ENCODE data around the gene KDM5C. TPM values are rescaled to one million over a fixed set of nuclear protein-coding genes. Genes with fewer than 3 reads are reported as not detected.

The KDM5C gene
- total RNA-seq, 2 donors from 2014 or later, result 95.9 to 101 TPM

GRCh38 chrX:53155512-53156206 lies 69.3 kb downstream of the KDM5C start:
- no peak for DNase-seq
- Histone ChIP-seq H3K36me3 (ENCODE audit: control insufficient read depth, insufficient read depth, low read length) (no peaks in the 10 kb centered on the region), H3K4me1 (ENCODE audit: control insufficient read depth, insufficient read depth, low read length) (no peaks in the 10 kb centered on the region), H3K27ac (ENCODE audit: low read depth, low read length) (no peak overlapping the region), H3K4me3 (ENCODE audit: low read length) (no peak overlapping the region), H3K9ac (ENCODE audit: extremely low read depth, low read length, poor library complexity, severe bottlenecking) (no peak overlapping the region), H3K27me3 (ENCODE audit: control insufficient read depth, insufficient read depth, low read length, poor library complexity, severe bottlenecking) (no peaks in the 10 kb centered on the region), H3K9me3 (ENCODE audit: control insufficient read depth, low read length) (peaks cover 24% of the 10 kb centered on the region)
- no peak for TF ChIP-seq CTCF (conservative IDR thresholded peaks at IDR 0.05)
- Mint-ChIP-seq H3K27me3 (ENCODE audit: insufficient read depth) (peaks cover 2% of the 10 kb centered on the region), H3K9me3 (peaks cover 74% of the 10 kb centered on the region), H3K36me3 (ENCODE audit: low read depth) (peaks cover 36% of the 10 kb centered on the region), H3K27ac (no peak overlapping the region), H3K4me3 (no peak overlapping the region), H3K4me1 (peaks cover 19% of the 10 kb centered on the region)
- WGBS, 2 experiments (ENCODE audit: insufficient coverage in 1 of 2, insufficient read length in 1 of 2), result 91% methylated on average over 8 of the region's 8 CpGs; no CpG with 5 or more reads in 1 of the 2 experiments

- Histone ChIP-seq H3K9ac (ENCODE audit: extremely low read depth, low read length, poor library complexity, severe bottlenecking) (no peak overlapping the region), H3K9me3 (ENCODE audit: control insufficient read depth, low read length) (peaks cover 24% of the 10 kb centered on the region), H3K27me3 (ENCODE audit: control insufficient read depth, insufficient read depth, low read length, poor library complexity, severe bottlenecking) (no peaks in the 10 kb centered on the region), H3K4me1 (ENCODE audit: control insufficient read depth, insufficient read depth, low read length) (no peaks in the 10 kb centered on the region), H3K27ac (ENCODE audit: low read depth, low read length) (no peak overlapping the region), H3K36me3 (ENCODE audit: control insufficient read depth, insufficient read depth, low read length) (no peaks in the 10 kb centered on the region), H3K4me3 (ENCODE audit: low read length) (no peak overlapping the region)
- no peak for TF ChIP-seq CTCF (conservative IDR thresholded peaks at IDR 0.05)
- Mint-ChIP-seq H3K27me3 (ENCODE audit: insufficient read depth) (peaks cover 2% of the 10 kb centered on the region), H3K4me3 (no peak overlapping the region), H3K9me3 (peaks cover 66% of the 10 kb centered on the region), H3K27ac (no peak overlapping the region), H3K4me1 (peaks cover 7% of the 10 kb centered on the region), H3K36me3 (ENCODE audit: low read depth) (peaks cover 36% of the 10 kb centered on the region)
- DNase-seq, result no peak
- 92% methylated on average over 1 of the region's 1 CpG; no CpG with 5 or more reads in 1 of the 2 experiments for WGBS, 2 experiments (ENCODE audit: insufficient coverage in 1 of 2, insufficient read length in 1 of 2)
Measured at GRCh38 chrX:53153581-53153980, 71.4 kb downstream of the KDM5C start.

Small RNA genes within 50 kb of the gene (microRNA-seq; reads per million reads assigned to microRNA genes)
- gene MIR6894 (ENCODE audit: borderline microRNAs expressed) (not detected), gene MIR6895 (ENCODE audit: borderline microRNAs expressed) (not detected)

Other genes with a start within 250 kb of the KDM5C start
- gene GPR173, start 176.4 kb downstream of the KDM5C start, total RNA-seq, result 1 to 10 TPM; 7.0 to 9.4 TPM
- 10 to 100 TPM; 16.6 to 25.1 TPM for gene TSPYL2, start 142.8 kb downstream of the KDM5C start, total RNA-seq
- gene KANTR, start 131.1 kb downstream of the KDM5C start, total RNA-seq, result 10 to 100 TPM; 11.7 to 14.4 TPM
- gene IQSEC2, start 56.4 kb upstream of the KDM5C start, total RNA-seq, result 10 to 100 TPM; 14.7 to 18.2 TPM
- 100 to 1,000 TPM in 1 of 2 donors, 10 to 100 TPM in 1; 89.0 to 121 TPM for gene SMC1A, start 197.4 kb upstream of the KDM5C start, total RNA-seq
- gene RIBC1, start 197.7 kb upstream of the KDM5C start, total RNA-seq, result 1 to 10 TPM; 2.3 to 3.0 TPM
- gene HSD17B10, start 209.2 kb upstream of the KDM5C start, total RNA-seq, result 100 to 1,000 TPM; 107 to 120 TPM